GM18517 (cell line): ENCODE results near the gene TERF2IP.

Experiments
- ATAC-seq: cut with Tn5 transposase; IDR thresholded peaks from one replicate; pipeline ENCODE4 v1.9.1; 2021; ENCODE audit warnings: mild to moderate bottlenecking, moderate library complexity; ENCODE audit not compliant: unreplicated experiment

TERF2IP gene

DNA sequence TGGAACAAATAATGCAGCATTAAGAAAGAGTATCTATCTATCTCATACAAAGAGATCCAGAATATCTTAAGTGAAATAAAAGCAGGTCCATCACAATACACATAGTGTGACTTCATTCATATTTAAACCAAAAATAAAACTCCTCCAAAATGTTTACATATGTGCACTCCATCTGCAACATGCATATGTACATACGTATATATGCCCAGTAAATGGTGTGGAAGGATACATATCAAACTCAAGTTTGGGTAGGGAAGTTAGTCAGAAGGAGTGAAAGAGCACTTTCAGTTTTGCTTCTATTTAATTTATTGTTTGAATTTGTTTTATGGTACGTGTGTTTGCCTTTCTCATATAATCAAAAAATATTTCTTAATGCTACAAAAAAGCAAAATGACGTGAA, 12.5 kb upstream of the TERF2IP start:
- ATAC-seq: no peak

DNA sequence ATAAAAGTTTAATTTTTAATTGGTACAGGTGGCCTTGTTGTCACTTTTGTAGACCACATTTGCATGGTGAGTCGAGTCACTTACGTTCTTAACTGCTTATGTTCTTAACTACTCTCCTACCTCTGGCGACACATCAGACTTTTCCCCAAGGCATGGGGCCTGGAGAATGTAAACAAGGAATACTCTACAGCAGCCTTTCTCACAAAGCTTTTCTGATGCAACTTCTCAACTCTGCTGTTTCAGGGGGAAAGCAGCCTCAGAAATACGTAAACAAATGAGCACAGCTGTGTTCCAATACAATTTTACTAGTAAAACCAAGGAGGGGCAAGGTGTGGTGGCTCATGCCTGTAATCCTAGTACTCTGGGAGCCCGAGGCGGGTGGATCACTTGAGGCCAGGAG, 7.0 kb upstream of the TERF2IP start:
- ATAC-seq: no peak

DNA sequence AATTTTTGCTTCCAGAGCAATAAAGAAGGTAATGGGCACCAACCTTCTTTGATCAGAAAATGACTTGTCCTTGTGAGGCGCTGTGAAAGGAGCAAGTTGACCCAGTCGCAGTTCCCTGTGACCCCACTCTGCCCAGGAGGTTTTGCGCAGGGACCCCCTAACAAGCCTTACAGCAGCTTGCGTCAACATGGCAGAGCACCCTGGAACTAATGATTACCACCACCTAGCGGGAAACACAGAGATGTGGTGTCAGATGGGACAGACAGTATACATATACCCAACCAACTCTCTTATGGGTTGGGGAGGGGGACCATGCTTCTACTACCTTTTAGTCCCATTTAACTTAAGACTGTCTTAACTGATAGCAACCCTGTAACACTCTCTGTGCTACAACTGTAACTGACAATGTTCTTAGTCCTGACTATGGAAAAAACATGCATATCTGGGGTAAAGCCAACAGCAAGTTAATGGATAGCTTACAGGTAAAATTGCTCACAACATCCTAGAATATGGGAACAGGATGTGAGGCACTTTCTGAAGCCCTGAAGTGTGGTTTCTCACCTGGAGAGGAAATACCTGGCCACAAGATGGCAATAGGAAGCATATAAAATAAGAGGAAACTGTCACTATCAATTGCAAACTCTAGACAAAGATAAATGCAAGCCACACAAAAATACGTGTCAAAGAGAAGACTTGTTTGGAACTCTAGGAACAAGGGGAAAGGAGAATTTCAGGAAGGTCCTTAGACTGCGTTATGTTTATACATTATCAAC, 3.1 kb upstream of the TERF2IP start:
- ATAC-seq: no peak

DNA sequence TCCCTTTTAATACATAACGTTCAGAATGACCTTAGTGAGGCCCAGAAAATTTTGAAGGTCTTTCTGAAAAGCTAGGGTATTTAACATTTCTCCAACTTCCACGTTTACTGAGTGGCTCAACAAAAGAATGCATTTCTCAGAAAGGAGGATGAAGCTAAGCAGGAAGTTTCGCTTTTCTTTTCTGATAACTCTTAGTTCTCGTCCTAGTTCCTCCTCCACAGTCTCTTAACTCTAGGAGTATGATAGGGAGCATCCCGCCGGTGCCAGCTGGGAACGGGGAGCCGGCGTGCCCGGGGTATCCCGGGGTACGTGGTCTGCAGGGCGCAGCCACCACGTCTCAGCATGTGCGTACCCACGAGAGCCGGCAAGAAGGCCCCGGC, 471 bp upstream of the TERF2IP start:
- peak; percentile 24 for ATAC-seq

DNA sequence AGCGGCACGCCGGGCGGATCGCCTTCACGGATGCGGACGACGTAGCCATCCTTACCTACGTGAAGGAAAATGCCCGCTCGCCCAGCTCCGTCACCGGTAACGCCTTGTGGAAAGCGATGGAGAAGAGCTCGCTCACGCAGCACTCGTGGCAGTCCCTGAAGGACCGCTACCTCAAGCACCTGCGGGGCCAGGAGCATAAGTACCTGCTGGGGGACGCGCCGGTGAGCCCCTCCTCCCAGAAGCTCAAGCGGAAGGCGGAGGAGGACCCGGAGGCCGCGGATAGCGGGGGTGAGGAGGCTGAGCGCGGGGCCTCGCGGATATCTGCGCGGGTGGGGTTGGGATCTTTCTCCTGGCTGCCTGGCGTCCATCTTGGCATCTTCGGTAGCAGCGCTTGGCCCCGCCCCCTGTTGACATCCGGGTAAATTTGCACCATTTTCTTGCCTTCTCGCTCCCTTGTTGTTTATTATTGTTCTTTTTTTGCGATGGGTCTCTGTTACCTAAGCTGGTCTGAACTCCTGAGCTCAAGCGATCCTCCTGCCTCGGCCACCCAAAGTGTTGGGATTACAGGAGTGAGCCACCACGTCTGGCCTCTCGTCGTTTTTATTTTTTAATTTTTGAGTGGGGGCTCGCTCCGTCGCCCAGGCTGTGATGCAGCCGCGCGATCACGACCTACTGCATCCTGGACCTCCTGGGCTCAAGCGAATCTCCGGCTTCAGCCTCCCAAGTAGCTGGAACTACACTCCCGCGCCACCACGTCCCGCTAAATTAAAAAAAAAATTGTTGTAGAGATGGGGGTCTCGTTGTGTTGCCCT, 898 bp downstream of the TERF2IP start:
- ATAC-seq: peak; percentile 20

DNA sequence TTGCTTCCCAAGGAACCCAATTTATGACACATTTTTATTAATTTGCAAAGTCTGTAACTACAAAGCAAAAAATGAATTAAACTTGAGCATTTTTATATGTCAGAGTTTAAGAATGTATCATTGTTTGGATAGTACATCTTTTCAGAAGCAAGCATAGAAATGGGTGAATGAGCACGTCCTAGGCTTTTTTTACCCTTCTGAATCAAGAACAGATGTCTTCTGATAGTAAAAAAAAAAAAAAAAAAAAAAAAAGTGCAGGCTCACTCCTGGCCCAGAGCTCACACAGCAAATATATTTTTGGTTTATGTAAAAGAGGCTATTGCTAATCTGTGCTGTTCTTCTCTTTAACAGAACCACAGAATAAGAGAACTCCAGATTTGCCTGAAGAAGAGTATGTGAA, 6.3 kb downstream of the TERF2IP start:
- no peak for ATAC-seq

DNA sequence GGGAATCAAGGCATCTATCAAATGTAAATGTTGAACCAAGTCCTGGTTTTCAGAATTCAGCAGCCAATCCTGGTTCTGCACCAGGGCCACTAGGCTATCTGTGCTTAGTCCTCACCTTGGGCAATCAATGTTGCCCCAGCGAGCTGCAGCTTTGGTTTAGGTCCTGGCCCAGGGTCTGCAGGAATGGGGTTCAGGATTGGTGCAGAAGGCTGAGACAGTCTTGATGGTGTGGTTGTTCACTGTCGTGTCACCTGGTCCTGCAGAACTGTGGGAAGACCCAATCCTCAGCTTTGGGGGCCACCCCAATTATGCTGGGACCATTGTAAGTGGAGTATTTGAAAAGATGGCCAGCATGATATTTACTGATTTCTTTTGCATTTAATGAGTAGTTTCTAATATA, 10.6 kb downstream of the TERF2IP start:
- ATAC-seq: no peak

DNA sequence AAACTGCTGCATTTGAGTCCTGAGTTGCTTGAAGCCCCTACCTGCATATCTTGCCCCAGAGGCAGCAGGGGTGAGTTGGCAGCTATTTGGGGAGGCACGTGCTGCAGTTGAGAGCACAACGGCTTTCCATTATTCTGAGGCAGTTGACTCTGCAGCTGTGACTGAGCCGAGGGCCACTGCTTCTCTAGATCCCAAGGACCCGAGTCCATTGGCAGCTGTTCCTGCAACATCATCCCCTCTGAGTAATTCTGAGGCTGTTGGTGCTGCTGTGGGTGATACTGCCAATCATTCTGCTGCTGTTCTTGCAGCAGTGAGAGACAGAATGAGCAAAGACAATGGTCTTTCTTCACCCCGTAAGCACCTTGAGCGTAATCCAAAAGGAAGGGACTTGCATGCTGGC, 12.7 kb downstream of the TERF2IP start:
- ATAC-seq: no peak

DNA sequence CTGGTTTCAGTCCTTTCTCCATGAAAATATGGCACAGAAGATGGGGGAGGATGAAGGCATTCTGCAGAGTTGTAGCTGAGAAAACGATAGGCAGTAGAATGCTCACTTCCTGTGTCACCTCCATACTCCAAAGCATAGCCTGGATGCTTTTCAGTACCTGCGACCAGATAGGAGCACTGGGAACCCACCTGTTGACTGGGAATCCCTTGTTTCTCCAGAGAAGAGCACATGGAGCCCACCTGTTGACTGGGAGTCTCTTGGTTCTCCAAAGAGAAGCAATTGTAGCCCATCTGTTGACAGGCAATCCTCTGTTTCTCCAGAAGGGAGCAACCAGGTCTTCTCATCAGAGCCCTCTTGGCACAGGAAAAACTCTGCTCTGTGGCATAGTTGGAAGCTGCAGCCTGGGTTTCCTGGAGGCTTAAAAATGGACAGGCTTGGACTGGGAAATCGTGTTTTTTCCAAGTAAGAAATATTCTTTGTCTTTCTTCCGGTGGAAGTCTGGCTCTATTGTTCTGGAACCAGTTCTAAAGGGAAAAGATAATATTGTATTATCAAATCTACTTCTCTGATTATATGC, 13.2 kb downstream of the TERF2IP start:
- no peak for ATAC-seq

DNA sequence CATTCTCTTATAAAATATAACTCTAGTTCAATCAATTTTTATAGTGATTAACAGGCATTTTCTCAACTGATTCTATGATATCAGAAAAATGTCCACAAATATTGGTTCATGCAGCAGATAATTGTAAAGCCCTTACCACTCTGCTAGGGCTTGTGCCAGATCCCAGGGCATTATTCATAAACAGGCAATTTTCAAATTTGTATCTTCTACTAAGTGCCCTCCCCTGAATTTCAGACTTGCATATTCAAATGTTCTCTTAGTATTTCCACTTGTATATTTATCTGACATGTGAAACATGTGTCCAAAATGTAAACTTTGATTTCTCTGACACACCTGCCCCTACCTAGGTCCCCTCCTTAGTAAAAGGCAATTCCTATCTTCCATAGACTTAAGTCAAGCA, 19.9 kb downstream of the TERF2IP start:
- no peak for ATAC-seq

DNA sequence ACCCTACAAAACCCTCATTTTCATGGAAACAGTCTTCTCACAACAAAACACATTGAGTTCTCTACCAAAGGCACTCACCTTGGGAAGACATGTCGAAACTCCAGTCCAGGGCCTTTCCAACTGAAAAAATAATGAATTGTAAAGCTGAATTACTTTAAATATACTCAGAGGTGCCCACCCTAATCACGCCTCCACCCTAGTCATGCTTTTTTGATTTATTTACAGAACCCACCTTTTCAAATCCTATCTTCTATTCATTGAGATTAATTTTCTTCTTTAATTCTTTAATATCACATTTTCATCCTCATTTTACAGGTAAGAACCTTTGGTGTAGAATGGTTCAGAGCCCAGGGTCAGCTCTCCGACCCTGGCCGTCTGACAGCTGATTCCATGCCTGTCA, 29.3 kb downstream of the TERF2IP start, which contains the start of gene CPHXL2:
CPHXL2 (minus strand) TSS at position 101 of the 400 bp plus-strand sequence; CDS start at position 91, 10 bp downstream.
- ATAC-seq: no peak

DNA sequence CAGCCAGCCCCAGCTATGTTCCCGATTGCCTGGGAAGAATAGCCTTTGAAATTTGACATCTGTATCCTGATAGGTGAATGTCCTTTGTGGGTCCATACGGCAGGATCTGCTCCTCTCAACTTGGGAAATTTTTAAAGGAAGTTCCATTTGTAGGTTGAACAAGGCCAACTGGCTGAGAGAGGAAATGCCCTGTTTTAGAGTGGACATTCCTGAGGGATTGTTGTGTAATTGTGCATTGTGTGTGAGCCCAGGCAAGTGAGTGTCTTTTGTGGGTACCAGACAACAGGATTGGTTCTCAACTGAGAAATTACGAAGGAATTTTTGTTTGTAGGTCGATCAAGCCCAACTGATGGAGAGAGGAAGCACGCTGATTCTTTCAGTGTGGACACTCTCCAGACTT, 31.8 kb downstream of the TERF2IP start:
- ATAC-seq: no peak

DNA sequence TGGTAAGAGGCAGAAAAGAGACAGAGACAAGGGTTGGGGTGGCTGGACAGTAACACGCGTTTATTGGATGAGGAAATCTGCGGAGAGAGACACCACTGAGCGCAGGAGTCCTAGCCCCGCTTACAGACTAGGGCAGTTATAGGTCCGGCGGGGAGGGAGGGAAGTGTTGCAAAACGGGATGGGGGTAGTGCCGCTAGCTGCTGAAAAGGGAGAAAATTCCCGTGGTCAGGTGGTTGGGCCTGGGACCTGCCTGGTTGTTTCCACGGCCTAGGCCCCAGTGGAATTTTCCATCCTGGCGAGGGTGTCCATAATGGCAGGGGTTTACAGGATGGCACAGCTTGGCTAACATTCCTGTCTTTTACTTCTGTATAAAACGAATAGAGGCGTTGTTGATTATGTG, 34.7 kb downstream of the TERF2IP start:
- ATAC-seq: no peak

DNA sequence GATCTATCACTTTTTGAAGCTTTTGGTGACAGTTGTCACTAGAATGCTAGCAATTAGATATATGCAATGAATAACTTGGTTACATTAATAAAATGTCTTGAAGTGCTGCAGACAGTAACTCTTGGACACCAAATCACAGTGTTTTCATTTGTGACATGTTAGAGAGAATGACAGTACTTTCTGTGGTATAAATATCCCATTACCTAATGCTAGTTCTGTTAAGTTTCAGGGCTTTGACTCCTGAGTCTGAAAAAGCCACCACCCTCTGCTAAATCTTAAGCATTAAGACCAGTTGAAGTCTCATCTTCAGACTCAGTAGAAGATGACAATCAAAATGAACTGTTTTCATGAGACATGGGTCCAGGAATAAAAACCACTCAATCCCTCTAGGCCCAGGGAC, 39.8 kb downstream of the TERF2IP start:
- ATAC-seq: no peak

DNA sequence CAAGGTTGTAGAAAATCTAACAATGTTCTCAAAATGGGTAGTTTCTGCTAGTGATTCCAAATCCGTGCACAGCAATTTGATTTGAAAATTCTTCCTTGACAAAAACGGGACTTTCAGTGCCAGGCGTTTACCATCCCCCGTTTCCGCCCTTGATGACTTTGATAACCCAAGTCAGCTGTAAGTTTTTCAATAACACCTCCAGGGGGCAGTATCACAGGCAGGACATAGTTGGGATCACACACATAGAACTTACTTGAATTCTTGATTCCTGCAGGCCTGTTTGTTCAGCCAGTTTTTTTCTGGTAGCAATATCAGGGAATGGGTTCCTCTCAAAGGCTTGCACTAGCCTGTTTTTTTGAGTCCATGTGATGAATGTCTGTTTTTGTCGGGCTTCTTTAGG, 48.1 kb downstream of the TERF2IP start:
- no peak for ATAC-seq

DNA sequence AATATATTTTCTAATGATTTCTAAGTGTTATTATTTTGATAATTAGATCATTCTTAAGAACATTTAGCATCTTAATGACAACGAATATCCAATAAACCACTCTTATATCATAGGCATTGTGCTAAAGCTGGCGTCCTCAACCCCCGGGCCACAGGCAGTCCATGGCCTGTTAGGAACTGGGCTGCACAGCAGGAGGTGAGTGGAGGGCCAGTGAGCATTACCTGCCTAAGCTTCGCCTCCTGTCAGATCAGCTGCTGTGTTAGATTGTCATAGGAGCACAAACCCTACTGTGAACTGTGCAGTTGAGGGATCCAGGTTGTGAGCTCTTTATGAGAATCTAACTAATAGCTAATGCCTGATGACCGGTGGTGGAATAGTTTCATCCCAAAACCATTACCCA, 50.0 kb downstream of the TERF2IP start:
- ATAC-seq: no peak

DNA sequence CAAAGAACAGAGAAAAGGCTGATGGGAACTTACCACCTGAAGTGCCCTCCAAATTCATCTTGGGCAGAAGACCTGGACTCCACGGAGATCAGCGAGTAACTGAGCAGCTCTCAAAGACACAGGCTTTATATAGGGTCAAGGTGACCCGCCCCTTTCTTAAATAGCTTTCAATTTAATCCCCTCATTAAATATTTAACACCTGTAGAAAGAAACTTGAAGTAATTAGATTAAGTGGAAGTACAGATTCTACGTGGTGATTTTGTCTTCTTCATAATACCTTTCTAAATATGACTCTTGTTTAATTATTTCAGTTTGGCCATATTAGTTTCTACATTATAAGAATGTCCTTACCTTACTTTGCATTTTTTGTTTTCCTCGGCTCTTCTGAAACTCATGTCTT, 53.8 kb downstream of the TERF2IP start, which contains the start of gene DUXB:
DUXB (minus strand) TSS at position 101 of the 400 bp plus-strand sequence; CDS start at position 58, 43 bp downstream.
- ATAC-seq: no peak

DNA sequence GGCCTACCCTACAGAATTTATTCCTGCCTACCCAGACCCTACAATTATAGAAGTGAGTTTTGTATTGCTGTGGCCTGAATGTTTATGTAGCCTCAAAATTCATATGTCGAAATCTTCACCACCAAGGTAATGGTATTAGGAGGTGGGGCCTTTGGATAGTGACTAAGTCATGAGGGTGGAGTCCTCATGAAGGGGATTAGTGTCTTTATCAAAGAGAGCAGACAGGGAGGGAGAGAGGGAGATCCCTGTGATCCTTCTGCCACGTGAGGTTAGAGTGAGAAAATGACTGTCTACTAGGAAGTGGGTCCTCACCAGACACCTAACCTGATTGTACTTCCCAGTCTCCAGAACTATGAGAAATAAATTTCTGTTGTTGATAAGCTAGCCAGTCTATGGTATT, 54.7 kb downstream of the TERF2IP start:
- no peak for ATAC-seq

DNA sequence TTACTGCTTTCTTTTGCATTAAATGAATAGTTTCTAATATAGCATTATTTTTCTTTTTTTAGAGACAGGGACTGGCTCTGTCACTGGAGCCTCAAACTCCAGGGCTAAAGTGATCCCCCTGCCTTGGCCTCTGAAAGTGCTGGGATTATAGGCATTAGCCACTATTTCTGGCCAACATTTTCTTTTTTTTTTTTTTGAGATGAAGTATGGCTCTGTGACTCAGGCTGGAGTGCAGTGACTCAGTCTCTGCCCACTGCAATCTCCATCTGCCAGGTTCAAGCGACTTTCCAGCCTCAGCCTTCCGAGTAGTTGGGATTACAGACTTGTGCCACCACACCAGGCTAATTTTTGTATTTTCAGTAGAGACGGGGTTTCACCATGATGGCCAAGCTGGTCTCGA, 55.7 kb downstream of the TERF2IP start:
- no peak for ATAC-seq
